ENCODE data around the gene ODF4. TPM values are rescaled to one million over a fixed set of nuclear protein-coding genes. Genes with fewer than 3 reads are reported as not detected.

The ODF4 gene, protein sequence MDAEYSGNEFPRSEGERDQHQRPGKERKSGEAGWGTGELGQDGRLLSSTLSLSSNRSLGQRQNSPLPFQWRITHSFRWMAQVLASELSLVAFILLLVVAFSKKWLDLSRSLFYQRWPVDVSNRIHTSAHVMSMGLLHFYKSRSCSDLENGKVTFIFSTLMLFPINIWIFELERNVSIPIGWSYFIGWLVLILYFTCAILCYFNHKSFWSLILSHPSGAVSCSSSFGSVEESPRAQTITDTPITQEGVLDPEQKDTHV
- not detected for total RNA-seq

DNA sequence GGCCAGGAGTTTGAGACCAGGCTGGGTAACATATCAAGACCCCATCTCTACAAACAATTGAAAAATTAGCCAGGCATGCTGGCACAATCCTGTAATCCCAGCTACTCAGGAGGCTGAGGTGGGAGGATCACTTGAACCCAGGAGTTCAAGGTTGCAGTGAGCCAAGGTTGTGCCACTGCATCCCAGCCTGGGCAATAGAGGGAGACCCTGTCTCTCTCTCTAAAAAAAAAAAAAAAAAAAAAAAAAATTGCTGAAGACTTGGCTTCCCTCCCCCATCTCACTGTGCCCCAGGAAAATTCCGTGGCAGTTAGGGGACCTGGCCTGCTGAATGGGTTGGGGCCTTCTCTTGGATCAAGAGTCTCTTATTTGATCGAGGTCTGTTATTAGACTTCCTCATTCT is at the start of gene ODF4:
TSS of gene ODF4 (plus strand) at position 301 of the 400 bp plus-strand sequence. CDS start 212 bp downstream, outside the sequence.
- Histone ChIP-seq H3K9ac (ENCODE audit: low read depth in 1 of 3, low read length in 3 of 3) (no peak within 1 kb of the TSS), H3K27ac (ENCODE audit: low read depth, low read length) (no peak within 1 kb of the TSS), H3K4me1 (ENCODE audit: control insufficient read depth in 3 of 3, insufficient read depth in 3 of 3, low read length in 3 of 3) (peaks cover 0 to 5% (median 3%) of the 10 kb centered on the region in 3 donors), H3K4me3 (ENCODE audit: low read length in 3 of 3) (no peak within 1 kb of the TSS), H3K27me3 (ENCODE audit: control insufficient read depth in 3 of 3, insufficient read depth in 3 of 3, low read length in 3 of 3) (peaks cover 0 to 2% (median 0%) of the 10 kb centered on the region in 3 donors), H3K36me3 (ENCODE audit: control insufficient read depth in 3 of 3, insufficient read depth in 3 of 3, low read length in 3 of 3) (no peaks in the 10 kb centered on the region), H3K9me3 (ENCODE audit: control insufficient read depth in 3 of 3, low read length in 3 of 3) (no peaks in the 10 kb centered on the region)

DNA sequence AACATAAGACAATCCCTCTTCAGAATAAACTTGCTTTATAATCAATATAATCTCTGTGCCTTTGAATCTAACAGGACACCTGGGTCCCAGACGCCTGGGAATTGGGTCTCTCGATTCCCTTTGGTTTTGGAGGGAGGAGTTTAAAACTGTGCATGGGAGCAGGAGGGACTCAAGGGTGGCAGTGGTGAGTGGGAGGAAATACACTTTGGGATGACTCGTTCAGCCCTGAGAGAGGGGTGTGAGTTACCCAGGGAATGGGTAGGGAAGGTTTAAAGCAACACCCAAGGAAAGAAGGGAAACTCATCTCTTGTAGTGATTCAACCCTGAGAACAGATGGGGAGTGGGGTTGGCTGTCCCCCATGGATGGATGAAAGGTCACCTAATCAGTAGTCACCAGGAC is 49.6 kb upstream of the ODF4 start:
- H3K9me3 ChIP-seq (ENCODE audit: control insufficient read depth in 3 of 3, low read length in 3 of 3) = no peaks in the 10 kb centered on the region
- H3K9ac ChIP-seq (ENCODE audit: low read depth in 1 of 3, low read length in 3 of 3) = no peak overlapping the region
- peaks cover 0 to 3% (median 2%) of the 10 kb centered on the region in 3 donors for H3K36me3 ChIP-seq (ENCODE audit: control insufficient read depth in 3 of 3, insufficient read depth in 3 of 3, low read length in 3 of 3)
- H3K4me1 ChIP-seq (ENCODE audit: control insufficient read depth in 3 of 3, insufficient read depth in 3 of 3, low read length in 3 of 3) = peaks cover 25 to 35% (median 28%) of the 10 kb centered on the region in 3 donors
- H3K27me3 ChIP-seq (ENCODE audit: control insufficient read depth in 3 of 3, insufficient read depth in 3 of 3, low read length in 3 of 3) = no peaks in the 10 kb centered on the region
- H3K4me3 ChIP-seq (ENCODE audit: low read length in 3 of 3) = no peak overlapping the region
- H3K27ac ChIP-seq (ENCODE audit: low read depth, low read length) = no peak overlapping the region

DNA sequence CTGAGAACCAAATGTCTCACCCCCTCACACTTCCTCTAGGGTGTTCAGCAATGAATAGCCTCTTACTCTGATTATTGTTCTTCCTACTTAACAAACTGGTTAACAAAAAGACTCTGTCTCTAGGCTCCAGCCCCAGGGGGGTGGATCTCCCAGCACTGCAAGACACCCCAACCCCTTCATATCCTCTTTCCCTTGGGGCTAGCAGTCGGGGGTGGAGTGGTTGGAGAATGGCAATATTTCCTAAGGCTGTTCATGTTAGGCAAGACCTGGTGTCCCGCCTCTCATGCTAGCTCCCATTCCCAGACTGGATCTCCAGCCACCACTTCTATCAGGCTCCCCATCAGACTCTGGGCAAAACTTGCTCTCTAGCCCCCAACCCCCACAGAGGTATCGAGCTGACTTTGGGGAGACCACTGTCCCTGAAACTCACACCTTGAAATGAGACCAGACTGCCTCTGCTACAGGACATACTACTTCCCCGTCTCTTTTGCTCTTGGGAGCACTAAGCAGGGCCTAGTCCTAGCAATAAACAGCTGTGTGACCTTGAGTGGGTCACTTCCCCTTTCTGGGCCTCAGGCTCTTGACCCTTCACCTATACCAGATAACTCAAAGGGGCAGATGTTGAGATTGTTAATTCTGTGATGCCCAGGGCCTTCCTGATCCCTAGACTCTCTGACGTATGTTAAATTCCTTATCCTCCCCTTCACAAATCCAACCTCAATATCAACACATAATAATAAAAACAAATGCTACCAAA is 46.8 kb upstream of the ODF4 start:
- H3K4me3 ChIP-seq (ENCODE audit: low read length in 3 of 3) = no peak overlapping the region
- no peaks in the 10 kb centered on the region for H3K27me3 ChIP-seq (ENCODE audit: control insufficient read depth in 3 of 3, insufficient read depth in 3 of 3, low read length in 3 of 3)
- H3K36me3 ChIP-seq (ENCODE audit: control insufficient read depth in 3 of 3, insufficient read depth in 3 of 3, low read length in 3 of 3) = peaks cover 0 to 3% (median 2%) of the 10 kb centered on the region in 3 donors
- H3K4me1 ChIP-seq (ENCODE audit: control insufficient read depth in 3 of 3, insufficient read depth in 3 of 3, low read length in 3 of 3) = peaks cover 20 to 26% (median 23%) of the 10 kb centered on the region in 3 donors
- H3K27ac ChIP-seq (ENCODE audit: low read depth, low read length) = no peak overlapping the region
- no peak overlapping the region for H3K9ac ChIP-seq (ENCODE audit: low read depth in 1 of 3, low read length in 3 of 3)
- no peaks in the 10 kb centered on the region for H3K9me3 ChIP-seq (ENCODE audit: control insufficient read depth in 3 of 3, low read length in 3 of 3)

DNA sequence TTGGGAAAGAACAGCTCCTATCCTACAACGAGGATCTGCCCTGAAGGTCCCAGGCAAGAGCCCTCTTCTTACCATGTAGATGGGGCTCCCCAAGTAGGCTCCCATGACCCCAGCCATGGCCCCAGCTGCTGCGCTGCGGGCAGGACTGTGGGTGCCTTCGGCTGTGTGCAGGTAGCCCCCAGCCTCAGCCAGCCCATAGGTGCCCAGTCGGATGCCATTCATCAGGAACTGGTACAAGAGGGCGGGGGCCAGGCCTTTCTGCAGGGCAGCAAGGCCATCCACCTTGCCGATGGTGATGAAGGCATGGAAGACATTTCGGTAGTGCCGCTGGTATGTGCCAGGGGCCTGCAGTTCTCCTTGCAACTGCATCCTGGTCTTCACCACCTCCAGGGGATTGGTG is 45.3 kb upstream of the ODF4 start:
- Histone ChIP-seq H3K9ac (ENCODE audit: low read depth in 1 of 3, low read length in 3 of 3) (peak overlapping the region in 1 of 3 donors; percentile 85), H3K36me3 (ENCODE audit: control insufficient read depth in 3 of 3, insufficient read depth in 3 of 3, low read length in 3 of 3) (peaks cover 0 to 3% (median 2%) of the 10 kb centered on the region in 3 donors), H3K27ac (ENCODE audit: low read depth, low read length) (peak overlapping the region; percentile 91), H3K4me3 (ENCODE audit: low read length in 3 of 3) (peak overlapping the region; percentile 74 to 78 (median 78)), H3K27me3 (ENCODE audit: control insufficient read depth in 3 of 3, insufficient read depth in 3 of 3, low read length in 3 of 3) (no peaks in the 10 kb centered on the region), H3K4me1 (ENCODE audit: control insufficient read depth in 3 of 3, insufficient read depth in 3 of 3, low read length in 3 of 3) (peaks cover 12 to 15% (median 14%) of the 10 kb centered on the region in 3 donors), H3K9me3 (ENCODE audit: control insufficient read depth in 3 of 3, low read length in 3 of 3) (no peaks in the 10 kb centered on the region)

DNA sequence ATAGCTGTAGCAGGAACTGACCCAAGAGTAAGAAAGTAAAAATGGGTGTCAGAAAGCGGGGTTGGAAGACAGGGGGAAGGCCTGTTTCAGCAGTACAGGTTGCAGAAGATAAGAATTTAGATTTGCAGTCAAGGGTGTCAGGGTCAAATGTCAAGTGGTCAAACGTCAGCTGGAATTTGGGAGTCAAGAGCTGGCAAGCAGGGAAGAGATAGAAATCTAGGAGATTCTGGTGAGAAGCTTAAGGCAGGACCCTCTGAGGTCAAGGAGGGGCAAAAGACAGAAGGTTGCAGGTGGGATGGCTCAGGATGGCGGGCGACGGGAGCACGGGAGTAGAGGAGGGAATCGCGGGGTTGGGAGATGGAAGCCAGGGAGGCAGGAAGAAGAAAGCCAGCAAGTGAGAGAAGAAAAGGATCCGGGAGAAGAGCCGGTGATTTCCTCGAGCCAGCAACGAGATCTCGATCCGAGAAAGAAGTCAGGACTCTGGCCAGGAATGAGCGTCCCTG is 44.8 kb upstream of the ODF4 start:
- peaks cover 0 to 3% (median 2%) of the 10 kb centered on the region in 3 donors for H3K36me3 ChIP-seq (ENCODE audit: control insufficient read depth in 3 of 3, insufficient read depth in 3 of 3, low read length in 3 of 3)
- no peaks in the 10 kb centered on the region for H3K9me3 ChIP-seq (ENCODE audit: control insufficient read depth in 3 of 3, low read length in 3 of 3)
- peak overlapping the region; percentile 74 to 78 (median 78) for H3K4me3 ChIP-seq (ENCODE audit: low read length in 3 of 3)
- peak overlapping the region; percentile 91 for H3K27ac ChIP-seq (ENCODE audit: low read depth, low read length)
- no peaks in the 10 kb centered on the region for H3K27me3 ChIP-seq (ENCODE audit: control insufficient read depth in 3 of 3, insufficient read depth in 3 of 3, low read length in 3 of 3)
- peaks cover 9 to 11% (median 10%) of the 10 kb centered on the region in 3 donors for H3K4me1 ChIP-seq (ENCODE audit: control insufficient read depth in 3 of 3, insufficient read depth in 3 of 3, low read length in 3 of 3)
- peak overlapping the region; percentile 81 to 85 (median 83) for H3K9ac ChIP-seq (ENCODE audit: low read depth in 1 of 3, low read length in 3 of 3)

DNA sequence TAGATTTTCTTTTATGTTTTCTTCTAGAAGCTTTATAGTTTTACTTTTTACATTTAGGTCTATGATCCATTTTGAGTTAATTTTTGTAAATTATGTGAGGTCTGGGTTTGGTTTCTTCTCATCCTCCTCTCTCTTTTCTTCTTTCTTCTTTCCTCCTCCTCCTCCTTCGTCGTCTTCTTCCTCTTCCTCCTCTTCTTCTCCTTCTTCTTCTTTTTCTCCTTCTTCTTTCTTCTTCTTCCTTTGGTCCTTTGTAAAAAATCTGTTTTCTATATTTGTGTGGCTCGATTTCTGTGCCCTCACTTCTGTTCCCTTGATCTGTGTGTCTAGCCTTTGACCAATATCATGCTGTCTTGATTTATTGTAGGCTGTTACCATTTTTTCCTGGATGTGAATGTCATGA is 39.4 kb upstream of the ODF4 start:
- no peaks in the 10 kb centered on the region for H3K36me3 ChIP-seq (ENCODE audit: control insufficient read depth in 3 of 3, insufficient read depth in 3 of 3, low read length in 3 of 3)
- no peaks in the 10 kb centered on the region for H3K9me3 ChIP-seq (ENCODE audit: control insufficient read depth in 3 of 3, low read length in 3 of 3)
- no peak overlapping the region for H3K4me3 ChIP-seq (ENCODE audit: low read length in 3 of 3)
- no peaks in the 10 kb centered on the region for H3K27me3 ChIP-seq (ENCODE audit: control insufficient read depth in 3 of 3, insufficient read depth in 3 of 3, low read length in 3 of 3)
- H3K9ac ChIP-seq (ENCODE audit: low read depth in 1 of 3, low read length in 3 of 3) = no peak overlapping the region
- H3K4me1 ChIP-seq (ENCODE audit: control insufficient read depth in 3 of 3, insufficient read depth in 3 of 3, low read length in 3 of 3) = no peaks in the 10 kb centered on the region
- H3K27ac ChIP-seq (ENCODE audit: low read depth, low read length) = no peak overlapping the region

DNA sequence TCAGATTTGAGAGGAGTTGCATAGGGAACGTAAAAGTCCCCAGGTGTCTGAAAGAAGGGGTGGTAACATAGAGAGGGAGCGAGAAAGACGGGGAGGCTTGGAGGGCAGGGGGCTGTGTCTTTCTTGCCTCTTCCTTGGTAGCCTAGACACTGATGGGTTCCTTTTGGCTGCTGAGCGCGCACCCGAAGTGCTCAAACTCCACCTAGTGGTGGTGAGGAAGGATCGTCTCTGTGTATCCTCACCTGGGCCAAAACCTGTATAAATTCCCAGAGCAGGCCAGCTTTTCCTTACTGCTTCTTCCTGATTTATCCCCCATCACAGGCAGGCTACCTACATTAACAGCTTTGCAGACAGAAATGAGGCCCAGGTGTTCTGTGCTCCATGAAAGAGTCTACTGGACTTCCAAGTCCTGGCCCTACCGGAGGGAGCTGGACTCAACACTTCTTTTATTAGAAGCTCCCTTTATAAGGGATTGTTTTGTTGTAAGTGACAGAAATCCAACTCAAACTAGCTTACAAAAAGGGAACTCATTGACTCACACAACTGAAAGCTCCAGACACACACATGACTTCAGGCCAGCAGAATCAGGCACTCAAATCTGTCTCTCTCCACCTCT is 38.9 kb upstream of the ODF4 start:
- Histone ChIP-seq H3K27ac (ENCODE audit: low read depth, low read length) (no peak overlapping the region), H3K36me3 (ENCODE audit: control insufficient read depth in 3 of 3, insufficient read depth in 3 of 3, low read length in 3 of 3) (no peaks in the 10 kb centered on the region), H3K9ac (ENCODE audit: low read depth in 1 of 3, low read length in 3 of 3) (no peak overlapping the region), H3K4me3 (ENCODE audit: low read length in 3 of 3) (no peak overlapping the region), H3K27me3 (ENCODE audit: control insufficient read depth in 3 of 3, insufficient read depth in 3 of 3, low read length in 3 of 3) (no peaks in the 10 kb centered on the region), H3K4me1 (ENCODE audit: control insufficient read depth in 3 of 3, insufficient read depth in 3 of 3, low read length in 3 of 3) (no peaks in the 10 kb centered on the region), H3K9me3 (ENCODE audit: control insufficient read depth in 3 of 3, low read length in 3 of 3) (no peaks in the 10 kb centered on the region)

DNA sequence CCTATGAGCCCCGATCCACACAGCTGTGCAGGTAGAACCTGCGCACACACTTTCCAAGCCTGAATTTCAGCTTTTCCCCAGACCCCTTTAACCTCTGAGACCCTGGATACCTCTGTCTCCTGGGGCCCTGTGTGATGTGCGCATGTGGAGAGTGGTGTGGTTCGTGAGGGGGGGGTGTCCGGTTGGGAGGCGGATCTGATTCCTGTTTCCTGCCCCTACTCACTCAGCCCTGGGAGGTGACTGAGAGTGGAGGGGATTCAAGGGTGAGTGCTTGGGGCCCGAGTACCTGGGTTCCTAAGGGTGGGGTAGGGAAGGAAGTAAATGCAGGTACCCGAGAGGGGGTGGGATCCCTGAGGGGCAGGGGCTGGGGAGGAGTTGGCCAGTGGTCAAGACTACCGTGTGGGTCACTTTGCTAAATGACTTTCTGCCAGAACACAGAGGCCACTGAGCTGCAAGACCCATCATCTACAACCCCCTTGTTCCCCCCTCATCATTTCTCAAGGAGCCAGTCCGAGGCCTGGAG is 29.0 kb upstream of the ODF4 start:
- Histone ChIP-seq H3K27ac (ENCODE audit: low read depth, low read length) (peak overlapping the region; percentile 68), H3K36me3 (ENCODE audit: control insufficient read depth in 3 of 3, insufficient read depth in 3 of 3, low read length in 3 of 3) (no peaks in the 10 kb centered on the region), H3K9me3 (ENCODE audit: control insufficient read depth in 3 of 3, low read length in 3 of 3) (no peaks in the 10 kb centered on the region), H3K4me3 (ENCODE audit: low read length in 3 of 3) (peak overlapping the region; percentile 49 to 70 (median 67)), H3K27me3 (ENCODE audit: control insufficient read depth in 3 of 3, insufficient read depth in 3 of 3, low read length in 3 of 3) (peaks cover 24 to 42% (median 33%) of the 10 kb centered on the region in 3 donors), H3K4me1 (ENCODE audit: control insufficient read depth in 3 of 3, insufficient read depth in 3 of 3, low read length in 3 of 3) (peaks cover 2 to 8% (median 5%) of the 10 kb centered on the region in 3 donors), H3K9ac (ENCODE audit: low read depth in 1 of 3, low read length in 3 of 3) (peak overlapping the region; percentile 23 to 68 (median 63))

DNA sequence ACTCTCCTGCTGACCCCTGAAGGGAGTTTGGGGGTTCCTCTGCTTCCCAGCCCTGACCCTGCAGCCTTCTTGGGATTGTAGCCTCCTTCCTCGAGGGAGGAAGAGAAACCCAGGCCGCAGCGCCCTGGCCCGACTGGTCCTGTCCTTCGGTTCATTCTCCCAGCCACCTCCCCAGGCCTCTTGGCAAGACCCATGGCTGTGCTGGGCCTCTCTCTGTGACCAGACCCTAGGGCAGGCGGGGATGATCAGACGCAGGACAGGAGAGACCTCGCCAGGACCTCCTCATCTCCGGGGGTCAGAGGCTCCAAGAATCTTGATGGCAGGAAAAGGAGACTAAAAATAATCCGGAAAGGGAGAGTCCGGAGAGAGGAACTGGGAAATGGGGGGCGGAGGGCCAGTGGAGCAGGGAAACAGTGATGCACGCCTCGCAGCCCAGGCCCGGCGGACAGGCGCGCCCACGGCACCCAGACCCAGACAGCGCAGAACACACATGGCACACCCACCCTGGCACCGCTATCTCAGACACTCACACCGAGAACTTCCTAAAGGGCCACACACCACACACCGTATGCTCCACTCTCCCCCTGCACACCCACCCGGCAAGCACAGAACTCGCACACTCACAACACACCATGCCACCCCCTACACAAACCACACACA is 28.4 kb upstream of the ODF4 start:
- H3K4me3 ChIP-seq (ENCODE audit: low read length in 3 of 3) = peak overlapping the region; percentile 30 to 63 (median 49)
- H3K27ac ChIP-seq (ENCODE audit: low read depth, low read length) = peak overlapping the region; percentile 68

More for the DNA sequence above, 28.4 kb upstream of the ODF4 start:
- Histone ChIP-seq H3K9me3 (ENCODE audit: control insufficient read depth in 3 of 3, low read length in 3 of 3) (no peaks in the 10 kb centered on the region), H3K4me1 (ENCODE audit: control insufficient read depth in 3 of 3, insufficient read depth in 3 of 3, low read length in 3 of 3) (peaks cover 2 to 8% (median 7%) of the 10 kb centered on the region in 3 donors), H3K36me3 (ENCODE audit: control insufficient read depth in 3 of 3, insufficient read depth in 3 of 3, low read length in 3 of 3) (no peaks in the 10 kb centered on the region), H3K9ac (ENCODE audit: low read depth in 1 of 3, low read length in 3 of 3) (peak overlapping the region; percentile 21 to 68 (median 23)), H3K27me3 (ENCODE audit: control insufficient read depth in 3 of 3, insufficient read depth in 3 of 3, low read length in 3 of 3) (peaks cover 30 to 48% (median 39%) of the 10 kb centered on the region in 3 donors)

Measured in skeletal muscle tissue (tissue), 4 donors.